ENCODE measurements around the gene ENDOV. TPM values are rescaled to one million over a fixed set of nuclear protein-coding genes. Genes with fewer than 3 reads are reported as not detected.
"Not testable (repeated sequence)": the region's sequence is repeated elsewhere in the genome, so short reads cannot be mapped to it uniquely, and the experiment has no call there.

Gene ENDOV
- polyA plus RNA-seq, 1 donor (not counting 4 experiments of a cell fraction or from before 2014, with no cell fraction given), result 10.9 TPM

- no peak overlapping the region for H3K4me2 ChIP-seq (ENCODE audit: control insufficient read depth, extremely low read depth, insufficient read depth, low read depth, low read length)
- FAIRE-seq (no peak), DNase-seq (ENCODE audit: low read depth, low spot score) (no peak)
- no peaks in the 10 kb centered on the region for H3K9me3 ChIP-seq (ENCODE audit: control insufficient read depth, low read depth, low read length)
- H3K27ac ChIP-seq (ENCODE audit: control insufficient read depth, insufficient read depth, low read length), result no peak overlapping the region
- no peaks in the 10 kb centered on the region for H3K27me3 ChIP-seq (ENCODE audit: control insufficient read depth, extremely low read depth, insufficient read depth, low read length)
- TF ChIP-seq EZH2 (IDR thresholded peaks at IDR 0.05; ENCODE audit: low read length) (no peak), CTCF (optimal IDR thresholded peaks at IDR 0.05 in 1 of 3, IDR thresholded peaks at IDR 0.05 in 1 of 3, conservative IDR thresholded peaks at IDR 0.05 in 1 of 3; ENCODE audit: extremely low read depth in 1 of 3, insufficient read depth in 2 of 3, low read length in 3 of 3) (no peak)
- no peaks in the 10 kb centered on the region for H3K9me1 ChIP-seq (ENCODE audit: control insufficient read depth, extremely low read depth, insufficient read depth, low read length)
- no peak overlapping the region for H3K4me3 ChIP-seq (ENCODE audit: control insufficient read depth in 2 of 3, extremely low read depth in 1 of 3, insufficient read depth in 2 of 3, low read depth in 1 of 3, low read length in 3 of 3)
- no peak overlapping the region for H3K9ac ChIP-seq (ENCODE audit: control insufficient read depth, extremely low read depth, insufficient read depth, low read length)
- H4K20me1 ChIP-seq (ENCODE audit: control insufficient read depth, extremely low read depth, insufficient read depth, low read length), result no peaks in the 10 kb centered on the region
- dilution Hi-C loops (cut with MboI; ENCODE audit: extremely low pct_ligation_motif_present, low sequenced_read_pairs), result no loop called here
- H2AFZ ChIP-seq (ENCODE audit: control insufficient read depth, low read length), result no peak overlapping the region
- no peaks in the 10 kb centered on the region for H3K79me2 ChIP-seq (ENCODE audit: control insufficient read depth, insufficient read depth, low read length)
- no peaks in the 10 kb centered on the region for H3K36me3 ChIP-seq (ENCODE audit: control insufficient read depth in 2 of 2, extremely low read depth in 1 of 2, insufficient read depth in 2 of 2, low read length in 2 of 2)
- H3K4me1 ChIP-seq (ENCODE audit: control insufficient read depth, extremely low read depth, insufficient read depth, low read length), result peaks cover 3% of the 10 kb centered on the region
These were observed 6.1 kb upstream of the ENDOV start for GRCh38 chr17:80408872-80409271.

GRCh38 chr17:80409626-80410025 is 5.3 kb upstream of the ENDOV start:
- Histone ChIP-seq H3K9ac (ENCODE audit: control insufficient read depth, extremely low read depth, insufficient read depth, low read length) (no peak overlapping the region), H3K4me2 (ENCODE audit: control insufficient read depth, extremely low read depth, insufficient read depth, low read depth, low read length) (no peak overlapping the region), H3K9me1 (ENCODE audit: control insufficient read depth, extremely low read depth, insufficient read depth, low read length) (peaks cover 2% of the 10 kb centered on the region), H3K27ac (ENCODE audit: control insufficient read depth, insufficient read depth, low read length) (no peak overlapping the region), H3K27me3 (ENCODE audit: control insufficient read depth, extremely low read depth, insufficient read depth, low read length) (no peaks in the 10 kb centered on the region), H4K20me1 (ENCODE audit: control insufficient read depth, extremely low read depth, insufficient read depth, low read length) (no peaks in the 10 kb centered on the region), H3K4me3 (ENCODE audit: control insufficient read depth in 2 of 3, extremely low read depth in 1 of 3, insufficient read depth in 2 of 3, low read depth in 1 of 3, low read length in 3 of 3) (no peak overlapping the region), H3K4me1 (ENCODE audit: control insufficient read depth, extremely low read depth, insufficient read depth, low read length) (peaks cover 8% of the 10 kb centered on the region), H3K9me3 (ENCODE audit: control insufficient read depth, low read depth, low read length) (no peaks in the 10 kb centered on the region), H2AFZ (ENCODE audit: control insufficient read depth, low read length) (no peak overlapping the region), H3K79me2 (ENCODE audit: control insufficient read depth, insufficient read depth, low read length) (no peaks in the 10 kb centered on the region), H3K36me3 (ENCODE audit: control insufficient read depth in 2 of 2, extremely low read depth in 1 of 2, insufficient read depth in 2 of 2, low read length in 2 of 2) (no peaks in the 10 kb centered on the region)
- FAIRE-seq (no peak), DNase-seq (ENCODE audit: low read depth, low spot score) (no peak)
- dilution Hi-C loops (cut with MboI; ENCODE audit: extremely low pct_ligation_motif_present, low sequenced_read_pairs), result no loop called here
- TF ChIP-seq CTCF (optimal IDR thresholded peaks at IDR 0.05 in 1 of 3, IDR thresholded peaks at IDR 0.05 in 1 of 3, conservative IDR thresholded peaks at IDR 0.05 in 1 of 3; ENCODE audit: extremely low read depth in 1 of 3, insufficient read depth in 2 of 3, low read length in 3 of 3), result no peak
- no peak for TF ChIP-seq EZH2 (IDR thresholded peaks at IDR 0.05; ENCODE audit: low read length)

- H3K36me3 ChIP-seq (ENCODE audit: control insufficient read depth in 2 of 2, extremely low read depth in 1 of 2, insufficient read depth in 2 of 2, low read length in 2 of 2); H3K4me2 ChIP-seq (ENCODE audit: control insufficient read depth, extremely low read depth, insufficient read depth, low read depth, low read length); H2AFZ ChIP-seq (ENCODE audit: control insufficient read depth, low read length); H3K4me3 ChIP-seq (ENCODE audit: control insufficient read depth in 2 of 3, extremely low read depth in 1 of 3, insufficient read depth in 2 of 3, low read depth in 1 of 3, low read length in 3 of 3); H3K9me3 ChIP-seq (ENCODE audit: control insufficient read depth, low read depth, low read length); H3K9me1 ChIP-seq (ENCODE audit: control insufficient read depth, extremely low read depth, insufficient read depth, low read length); H3K27me3 ChIP-seq (ENCODE audit: control insufficient read depth, extremely low read depth, insufficient read depth, low read length); DNase-seq (ENCODE audit: low read depth, low spot score); H4K20me1 ChIP-seq (ENCODE audit: control insufficient read depth, extremely low read depth, insufficient read depth, low read length); H3K9ac ChIP-seq (ENCODE audit: control insufficient read depth, extremely low read depth, insufficient read depth, low read length); FAIRE-seq; dilution Hi-C loops (cut with MboI; ENCODE audit: extremely low pct_ligation_motif_present, low sequenced_read_pairs); H3K27ac ChIP-seq (ENCODE audit: control insufficient read depth, insufficient read depth, low read length); H3K79me2 ChIP-seq (ENCODE audit: control insufficient read depth, insufficient read depth, low read length); H3K4me1 ChIP-seq (ENCODE audit: control insufficient read depth, extremely low read depth, insufficient read depth, low read length): not testable (repeated sequence)
These were observed 4.4 kb upstream of the ENDOV start for GRCh38 chr17:80410441-80411087.
